ENCODE data around the gene NWD2.

DNA sequence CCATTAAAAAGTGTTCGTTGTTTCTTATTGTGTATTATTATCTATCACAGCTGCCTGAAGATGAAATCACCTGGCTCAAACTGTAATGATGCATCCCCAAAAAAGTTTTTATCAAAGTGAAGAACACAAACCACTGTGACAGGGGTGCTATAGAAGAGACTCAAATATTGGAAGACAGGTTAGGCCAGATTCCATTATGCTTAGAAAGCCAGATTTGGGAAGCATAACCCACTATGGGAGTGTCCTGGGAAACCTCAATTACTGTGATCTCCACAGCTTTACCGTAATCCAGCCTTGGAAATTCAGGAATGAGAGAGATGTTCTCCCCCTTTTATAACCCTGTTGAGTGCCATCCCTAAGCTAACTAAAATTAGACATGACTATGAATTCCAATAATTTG, 114.2 kb downstream of the NWD2 start:
- no peak for TF ChIP-seq EZH2phosphoT487 (IDR thresholded peaks at IDR 0.05; ENCODE audit: insufficient read depth, low read depth)
- no peak for TF ChIP-seq EZH2 (IDR thresholded peaks at IDR 0.05; ENCODE audit: insufficient read depth, poor library complexity, severe bottlenecking)

All from GM23248 (cell line).